ENCODE results near the gene HSPBP1.

DNA sequence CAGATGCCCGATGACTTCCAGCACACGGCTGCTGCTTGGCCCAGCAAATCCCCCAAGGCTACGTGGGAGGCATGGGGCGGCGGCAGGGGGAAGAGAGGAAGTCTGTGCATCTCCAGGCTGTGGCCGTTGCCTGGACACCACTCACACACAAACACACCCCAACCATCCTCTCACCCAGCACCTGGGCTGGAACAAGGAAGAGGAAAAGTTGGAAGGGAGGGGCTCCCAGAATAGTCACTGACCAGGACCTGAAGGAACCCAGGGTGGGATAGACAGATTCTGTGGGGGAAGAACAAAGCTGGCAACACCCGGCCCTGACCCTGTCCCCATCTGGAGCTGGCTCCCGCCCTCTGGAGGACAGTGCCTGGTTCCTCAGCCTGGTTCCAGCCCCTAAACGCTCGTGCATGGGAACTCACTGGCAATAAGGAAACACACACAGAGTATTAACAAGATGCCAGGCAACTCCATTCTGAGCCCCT is 32.2 kb downstream of the HSPBP1 start:
- TF ChIP-seq, protein P1, sequence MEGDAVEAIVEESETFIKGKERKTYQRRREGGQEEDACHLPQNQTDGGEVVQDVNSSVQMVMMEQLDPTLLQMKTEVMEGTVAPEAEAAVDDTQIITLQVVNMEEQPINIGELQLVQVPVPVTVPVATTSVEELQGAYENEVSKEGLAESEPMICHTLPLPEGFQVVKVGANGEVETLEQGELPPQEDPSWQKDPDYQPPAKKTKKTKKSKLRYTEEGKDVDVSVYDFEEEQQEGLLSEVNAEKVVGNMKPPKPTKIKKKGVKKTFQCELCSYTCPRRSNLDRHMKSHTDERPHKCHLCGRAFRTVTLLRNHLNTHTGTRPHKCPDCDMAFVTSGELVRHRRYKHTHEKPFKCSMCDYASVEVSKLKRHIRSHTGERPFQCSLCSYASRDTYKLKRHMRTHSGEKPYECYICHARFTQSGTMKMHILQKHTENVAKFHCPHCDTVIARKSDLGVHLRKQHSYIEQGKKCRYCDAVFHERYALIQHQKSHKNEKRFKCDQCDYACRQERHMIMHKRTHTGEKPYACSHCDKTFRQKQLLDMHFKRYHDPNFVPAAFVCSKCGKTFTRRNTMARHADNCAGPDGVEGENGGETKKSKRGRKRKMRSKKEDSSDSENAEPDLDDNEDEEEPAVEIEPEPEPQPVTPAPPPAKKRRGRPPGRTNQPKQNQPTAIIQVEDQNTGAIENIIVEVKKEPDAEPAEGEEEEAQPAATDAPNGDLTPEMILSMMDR (conservative IDR thresholded peaks at IDR 0.05; ENCODE audit: low read depth, low read length), result no peak
- TF ChIP-seq RFX5 (IDR thresholded peaks at IDR 0.05; ENCODE audit: low read depth, low read length) (no peak), CHD1 (IDR thresholded peaks at IDR 0.05; ENCODE audit: low read depth, low read length) (no peak), POLR2A (IDR thresholded peaks at IDR 0.05; ENCODE audit: low read depth, low read length) (no peak), CEBPB (IDR thresholded peaks at IDR 0.05; ENCODE audit: low read depth, low read length) (no peak), RCOR1 (IDR thresholded peaks at IDR 0.05; ENCODE audit: insufficient replicate concordance, low read length) (no peak), FOS (IDR thresholded peaks at IDR 0.05; ENCODE audit: low read depth, low read length) (no peak), MAFK (IDR thresholded peaks at IDR 0.05; ENCODE audit: low read depth, low read length) (no peak)
- TF ChIP-seq, protein P2, sequence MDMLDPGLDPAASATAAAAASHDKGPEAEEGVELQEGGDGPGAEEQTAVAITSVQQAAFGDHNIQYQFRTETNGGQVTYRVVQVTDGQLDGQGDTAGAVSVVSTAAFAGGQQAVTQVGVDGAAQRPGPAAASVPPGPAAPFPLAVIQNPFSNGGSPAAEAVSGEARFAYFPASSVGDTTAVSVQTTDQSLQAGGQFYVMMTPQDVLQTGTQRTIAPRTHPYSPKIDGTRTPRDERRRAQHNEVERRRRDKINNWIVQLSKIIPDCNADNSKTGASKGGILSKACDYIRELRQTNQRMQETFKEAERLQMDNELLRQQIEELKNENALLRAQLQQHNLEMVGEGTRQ (IDR thresholded peaks at IDR 0.05; ENCODE audit: low read depth, low read length), result no peak
